Erythroblast (primary cell): Measurements from ENCODE around the gene MACROD2.

ENCODE experiments used
- GATA1 ChIP-seq: IDR thresholded peaks from 2 replicates; pipeline ENCODE4 v1.6.1; 2011; ENCODE audit warnings: low read depth, mild to moderate bottlenecking, control low read depth, low read length, moderate library complexity
- POLR2A ChIP-seq: IDR thresholded peaks from 2 replicates; pipeline ENCODE4 v1.6.1; 2011; ENCODE audit warnings: mild to moderate bottlenecking, low read length

DNA sequence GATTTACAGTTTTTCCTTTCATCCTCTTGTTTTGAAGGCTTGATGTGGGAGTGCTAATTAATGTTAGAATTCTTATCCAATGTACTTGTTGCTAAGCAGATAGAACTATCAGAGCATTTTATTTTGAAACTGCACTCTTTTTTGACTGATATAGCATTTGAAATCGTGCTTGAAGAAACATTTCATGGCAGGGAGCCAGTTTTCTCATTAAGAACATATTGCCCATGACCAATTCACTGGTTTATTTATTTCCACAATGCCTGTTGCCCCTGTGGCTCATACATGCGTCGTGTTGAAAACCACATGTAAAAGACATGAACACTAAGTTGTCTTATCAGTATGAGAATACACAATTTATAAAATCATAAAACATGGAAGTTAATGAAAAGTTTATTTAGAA lies 821.8 kb downstream of the MACROD2 start:
- TF ChIP-seq POLR2A, result no peak
- no peak for TF ChIP-seq GATA1
